ENCODE measurements around the gene GCK. TPM values are rescaled to one million over a fixed set of nuclear protein-coding genes. Genes with fewer than 3 reads are reported as not detected.
A peak's percentile ranks its signal among the peaks of the same experiment; 100 is the strongest.

GCK gene
- polyA plus RNA-seq, 3 donors from 2014 or later = not detected

GRCh38 chr7:44147026-44147991 lies 41.9 kb downstream of the GCK start:
- no peak overlapping the region for H3K27ac Mint-ChIP-seq
- peaks cover 7 to 8% of the 10 kb centered on the region in 2 donors for H3K4me1 Mint-ChIP-seq
- H3K4me3 Mint-ChIP-seq = peak overlapping the region; percentile 17 to 70 (median 27)
- H3K9me3 Mint-ChIP-seq = peaks cover 0 to 1% (median 0%) of the 10 kb centered on the region in 6 donors
- peaks cover 2 to 6% (median 4%) of the 10 kb centered on the region in 3 donors for H3K27me3 Mint-ChIP-seq (ENCODE audit: low read depth in 3 of 3)
- no peaks in the 10 kb centered on the region for H3K36me3 Mint-ChIP-seq
- no peak for DNase-seq

GRCh38 chr7:44145969-44146911 lies 43.0 kb downstream of the GCK start:
- H3K27ac Mint-ChIP-seq = peak overlapping the region in 2 of 6 donors; percentile 23 to 67
- no peaks in the 10 kb centered on the region for H3K36me3 Mint-ChIP-seq
- H3K9me3 Mint-ChIP-seq = peaks cover 0 to 1% (median 0%) of the 10 kb centered on the region in 6 donors
- H3K4me1 Mint-ChIP-seq = peaks cover 7 to 8% of the 10 kb centered on the region in 2 donors
- peak overlapping the region; percentile 64 to 78 (median 74) for H3K4me3 Mint-ChIP-seq
- peak; percentile 19 to 27 (median 26) for DNase-seq
- peaks cover 2 to 7% (median 6%) of the 10 kb centered on the region in 3 donors for H3K27me3 Mint-ChIP-seq (ENCODE audit: low read depth in 3 of 3)

- Mint-ChIP-seq H3K27me3 (ENCODE audit: low read depth in 3 of 3) (peaks cover 2 to 7% (median 6%) of the 10 kb centered on the region in 3 donors), H3K4me1 (peaks cover 7 to 8% of the 10 kb centered on the region in 2 donors), H3K9me3 (peaks cover 0 to 1% (median 0%) of the 10 kb centered on the region in 6 donors), H3K4me3 (peak overlapping the region; percentile 64 to 78 (median 74)), H3K36me3 (no peaks in the 10 kb centered on the region), H3K27ac (peak overlapping the region in 5 of 6 donors; percentile 23 to 67 (median 49))
- peak; percentile 43 to 63 (median 62) for DNase-seq
These were observed 43.7 kb downstream of the GCK start for GRCh38 chr7:44145479-44145968.

- peaks cover 7 to 8% of the 10 kb centered on the region in 2 donors for H3K4me1 Mint-ChIP-seq
- peak overlapping the region in 4 of 5 donors; percentile 72 to 78 (median 76) for H3K4me3 Mint-ChIP-seq
- H3K9me3 Mint-ChIP-seq = peaks cover 0 to 1% (median 0%) of the 10 kb centered on the region in 6 donors
- DNase-seq = no peak
- H3K36me3 Mint-ChIP-seq = no peaks in the 10 kb centered on the region
- peaks cover 2 to 7% (median 6%) of the 10 kb centered on the region in 3 donors for H3K27me3 Mint-ChIP-seq (ENCODE audit: low read depth in 3 of 3)
- H3K27ac Mint-ChIP-seq = peak overlapping the region in 3 of 6 donors; percentile 3 to 64 (median 24)
These were observed 44.2 kb downstream of the GCK start for GRCh38 chr7:44144968-44145478.

GRCh38 chr7:44144426-44144967 lies 44.7 kb downstream of the GCK start:
- Mint-ChIP-seq H3K9me3 (peaks cover 0 to 1% (median 0%) of the 10 kb centered on the region in 6 donors), H3K4me1 (peaks cover 7 to 8% of the 10 kb centered on the region in 2 donors), H3K27me3 (ENCODE audit: low read depth in 3 of 3) (peaks cover 2 to 7% (median 6%) of the 10 kb centered on the region in 3 donors), H3K4me3 (no peak overlapping the region), H3K36me3 (no peaks in the 10 kb centered on the region), H3K27ac (no peak overlapping the region)
- DNase-seq = no peak

- Mint-ChIP-seq H3K36me3 (no peaks in the 10 kb centered on the region), H3K9me3 (peaks cover 0 to 1% (median 0%) of the 10 kb centered on the region in 6 donors), H3K27ac (peak overlapping the region in 2 of 6 donors; percentile 6 to 31), H3K4me3 (no peak overlapping the region), H3K27me3 (ENCODE audit: low read depth in 3 of 3) (peaks cover 2 to 11% (median 6%) of the 10 kb centered on the region in 3 donors), H3K4me1 (peaks cover 7 to 8% of the 10 kb centered on the region in 2 donors)
- no peak for DNase-seq
These were observed 45.5 kb downstream of the GCK start for GRCh38 chr7:44143646-44144250.

- peaks cover 3 to 12% (median 6%) of the 10 kb centered on the region in 3 donors for H3K27me3 Mint-ChIP-seq (ENCODE audit: low read depth in 3 of 3)
These were observed 47.2 kb downstream of the GCK start for GRCh38 chr7:44142028-44142427.

GRCh38 chr7:44141221-44141850 lies 47.9 kb downstream of the GCK start, which contains the start of gene MYL7:
Gene MYL7, minus strand, starts transcription at chr7:44141332. Its CDS starts 27 bp downstream, at chr7:44141305.
- Mint-ChIP-seq H3K9me3 (peaks cover 0 to 1% (median 0%) of the 10 kb centered on the region in 6 donors), H3K27ac (no peak within 1 kb of the TSS), H3K4me3 (no peak within 1 kb of the TSS), H3K27me3 (ENCODE audit: low read depth in 3 of 3) (peaks cover 3 to 6% (median 6%) of the 10 kb centered on the region in 3 donors), H3K36me3 (no peaks in the 10 kb centered on the region), H3K4me1 (peaks cover 7% of the 10 kb centered on the region in 2 donors)
- DNase-seq = no peak

More at GRCh38 chr7:44142028-44142427, 47.2 kb downstream of the GCK start:
- H3K9me3 Mint-ChIP-seq = peaks cover 0 to 1% (median 0%) of the 10 kb centered on the region in 6 donors
- no peak for DNase-seq
- no peaks in the 10 kb centered on the region for H3K36me3 Mint-ChIP-seq
- no peak overlapping the region for H3K4me3 Mint-ChIP-seq
- H3K4me1 Mint-ChIP-seq = peaks cover 7 to 8% of the 10 kb centered on the region in 2 donors
- H3K27ac Mint-ChIP-seq = no peak overlapping the region

- H3K4me3 Mint-ChIP-seq = no peak overlapping the region
- H3K4me1 Mint-ChIP-seq = peaks cover 3 to 4% of the 10 kb centered on the region in 2 donors
- no peak overlapping the region for H3K27ac Mint-ChIP-seq
- H3K36me3 Mint-ChIP-seq = no peaks in the 10 kb centered on the region
- H3K9me3 Mint-ChIP-seq = no peaks in the 10 kb centered on the region
- no peak for DNase-seq
- H3K27me3 Mint-ChIP-seq (ENCODE audit: low read depth in 3 of 3) = peaks cover 3 to 6% (median 3%) of the 10 kb centered on the region in 3 donors
These were observed 48.9 kb downstream of the GCK start for GRCh38 chr7:44140341-44140740.

- Mint-ChIP-seq H3K36me3 (no peaks in the 10 kb centered on the region), H3K27ac (no peak overlapping the region), H3K9me3 (no peaks in the 10 kb centered on the region), H3K4me1 (peaks cover 0 to 2% of the 10 kb centered on the region in 2 donors), H3K27me3 (ENCODE audit: low read depth in 3 of 3) (peaks cover 3 to 6% (median 6%) of the 10 kb centered on the region in 3 donors), H3K4me3 (no peak overlapping the region)
- DNase-seq = no peak
These were observed 49.8 kb downstream of the GCK start for GRCh38 chr7:44139311-44140010.

- Mint-ChIP-seq H3K4me3 (no peak overlapping the region), H3K4me1 (no peaks in the 10 kb centered on the region), H3K36me3 (no peaks in the 10 kb centered on the region), H3K9me3 (no peaks in the 10 kb centered on the region), H3K27me3 (ENCODE audit: low read depth in 3 of 3) (peaks cover 3 to 6% (median 6%) of the 10 kb centered on the region in 3 donors), H3K27ac (no peak overlapping the region)
- DNase-seq = no peak
These were observed 50.5 kb downstream of the GCK start for GRCh38 chr7:44138698-44139097.
